ENCODE measurements around the gene TRIM59. TPM values are rescaled to one million over a fixed set of nuclear protein-coding genes. Genes with fewer than 3 reads are reported as not detected.

TRIM59 gene
- total RNA-seq, 1 donor from 2014 or later, result 24.5 TPM

- Mint-ChIP-seq H3K36me3 (ENCODE audit: insufficient read depth) (peaks cover 2% of the 10 kb centered on the region), H3K4me1 (ENCODE audit: low read depth) (peaks cover 10% of the 10 kb centered on the region), H3K9me3 (ENCODE audit: low read depth) (no peaks in the 10 kb centered on the region), H3K27me3 (peaks cover 13% of the 10 kb centered on the region), H3K27ac (no peak overlapping the region), H3K4me3 (ENCODE audit: low read depth) (no peak overlapping the region)
- no peak for TF ChIP-seq CTCF (IDR thresholded peaks at IDR 0.05; ENCODE audit: unreplicated experiment)
- DNase-seq (ENCODE audit: low spot score, unreplicated experiment), result no peak
Measured at GRCh38 chr3:160451602-160452001, 2.0 kb upstream of the TRIM59 start.

- peak overlapping the region; percentile 97 for H3K27ac Mint-ChIP-seq
- peak overlapping the region; percentile 96 for H3K4me3 Mint-ChIP-seq (ENCODE audit: low read depth)
- H3K9me3 Mint-ChIP-seq (ENCODE audit: low read depth), result no peaks in the 10 kb centered on the region
- H3K36me3 Mint-ChIP-seq (ENCODE audit: insufficient read depth), result peaks cover 4% of the 10 kb centered on the region
- peaks cover 10% of the 10 kb centered on the region for H3K4me1 Mint-ChIP-seq (ENCODE audit: low read depth)
- peaks cover 10% of the 10 kb centered on the region for H3K27me3 Mint-ChIP-seq
- DNase-seq (ENCODE audit: low spot score, unreplicated experiment), result no peak
- no peak for TF ChIP-seq CTCF (IDR thresholded peaks at IDR 0.05; ENCODE audit: unreplicated experiment)
Measured at GRCh38 chr3:160450846-160451245, 1.3 kb upstream of the TRIM59 start.

GRCh38 chr3:160448845-160449635 lies 546 bp downstream of the TRIM59 start:
- peak overlapping the region; percentile 96 for H3K4me3 Mint-ChIP-seq (ENCODE audit: low read depth)
- TF ChIP-seq CTCF (IDR thresholded peaks at IDR 0.05; ENCODE audit: unreplicated experiment), result no peak
- H3K9me3 Mint-ChIP-seq (ENCODE audit: low read depth), result peaks cover 4% of the 10 kb centered on the region
- H3K36me3 Mint-ChIP-seq (ENCODE audit: insufficient read depth), result peaks cover 11% of the 10 kb centered on the region
- DNase-seq (ENCODE audit: low spot score, unreplicated experiment), result no peak
- peak overlapping the region; percentile 97 for H3K27ac Mint-ChIP-seq
- H3K27me3 Mint-ChIP-seq, result peaks cover 9% of the 10 kb centered on the region
- peaks cover 10% of the 10 kb centered on the region for H3K4me1 Mint-ChIP-seq (ENCODE audit: low read depth)

GRCh38 chr3:160447544-160447943 lies 2.0 kb downstream of the TRIM59 start:
- H3K4me3 Mint-ChIP-seq (ENCODE audit: low read depth), result peak overlapping the region; percentile 44
- no peak overlapping the region for H3K27ac Mint-ChIP-seq
- H3K4me1 Mint-ChIP-seq (ENCODE audit: low read depth), result peaks cover 10% of the 10 kb centered on the region

DNA sequence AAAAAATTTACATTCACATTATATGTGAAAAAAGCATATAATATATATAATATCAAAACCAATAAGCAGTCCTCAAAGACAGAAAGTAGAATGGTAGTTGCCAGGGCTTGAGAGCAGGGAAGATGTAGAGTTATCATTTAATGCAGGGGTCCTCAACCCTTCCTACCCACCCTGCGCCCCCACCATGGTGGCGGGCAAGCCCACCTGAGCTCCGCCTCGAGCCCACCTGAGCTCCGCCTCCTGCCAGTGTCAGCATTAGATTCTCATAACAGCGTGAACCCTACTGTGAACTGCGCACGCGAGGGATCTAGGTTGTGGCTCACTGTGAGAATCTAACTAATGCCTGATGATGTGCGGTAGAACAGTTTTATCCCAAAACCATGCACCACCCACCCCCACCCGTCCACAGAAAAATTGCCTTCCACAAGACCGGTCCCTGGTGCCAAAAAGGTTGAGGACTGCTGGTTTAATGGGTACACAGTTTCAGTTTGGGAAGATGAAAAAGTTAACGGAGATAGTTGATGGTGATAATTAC lies 3.0 kb downstream of the TRIM59 start:
- H3K9me3 Mint-ChIP-seq (ENCODE audit: low read depth), result peaks cover 4% of the 10 kb centered on the region
- no peak for TF ChIP-seq CTCF (IDR thresholded peaks at IDR 0.05; ENCODE audit: unreplicated experiment)
- DNase-seq (ENCODE audit: low spot score, unreplicated experiment), result no peak
- H3K27me3 Mint-ChIP-seq, result peaks cover 6% of the 10 kb centered on the region
- H3K27ac Mint-ChIP-seq, result no peak overlapping the region
- peaks cover 10% of the 10 kb centered on the region for H3K4me1 Mint-ChIP-seq (ENCODE audit: low read depth)
- H3K36me3 Mint-ChIP-seq (ENCODE audit: insufficient read depth), result peaks cover 20% of the 10 kb centered on the region
- no peak overlapping the region for H3K4me3 Mint-ChIP-seq (ENCODE audit: low read depth)

More at GRCh38 chr3:160447544-160447943, 2.0 kb downstream of the TRIM59 start:
- no peak for TF ChIP-seq CTCF (IDR thresholded peaks at IDR 0.05; ENCODE audit: unreplicated experiment)
- Mint-ChIP-seq H3K9me3 (ENCODE audit: low read depth) (peaks cover 4% of the 10 kb centered on the region), H3K27me3 (peaks cover 6% of the 10 kb centered on the region), H3K36me3 (ENCODE audit: insufficient read depth) (peaks cover 17% of the 10 kb centered on the region)
- no peak for DNase-seq (ENCODE audit: low spot score, unreplicated experiment)
